NCI-H345 treated with DMSO at 0.1 percent for 48 hours (cell line): ENCODE results near the gene TSHZ2.
"Not testable (repeated sequence)": the region's sequence is repeated elsewhere in the genome, so short reads cannot be mapped to it uniquely, and the experiment has no call there.

Experiments
- DNase-seq: peaks from one replicate; lab custom pipeline; 2025; ENCODE audit not compliant: unreplicated experiment; lab: John Stamatoyannopoulos, UW

Gene TSHZ2

DNA sequence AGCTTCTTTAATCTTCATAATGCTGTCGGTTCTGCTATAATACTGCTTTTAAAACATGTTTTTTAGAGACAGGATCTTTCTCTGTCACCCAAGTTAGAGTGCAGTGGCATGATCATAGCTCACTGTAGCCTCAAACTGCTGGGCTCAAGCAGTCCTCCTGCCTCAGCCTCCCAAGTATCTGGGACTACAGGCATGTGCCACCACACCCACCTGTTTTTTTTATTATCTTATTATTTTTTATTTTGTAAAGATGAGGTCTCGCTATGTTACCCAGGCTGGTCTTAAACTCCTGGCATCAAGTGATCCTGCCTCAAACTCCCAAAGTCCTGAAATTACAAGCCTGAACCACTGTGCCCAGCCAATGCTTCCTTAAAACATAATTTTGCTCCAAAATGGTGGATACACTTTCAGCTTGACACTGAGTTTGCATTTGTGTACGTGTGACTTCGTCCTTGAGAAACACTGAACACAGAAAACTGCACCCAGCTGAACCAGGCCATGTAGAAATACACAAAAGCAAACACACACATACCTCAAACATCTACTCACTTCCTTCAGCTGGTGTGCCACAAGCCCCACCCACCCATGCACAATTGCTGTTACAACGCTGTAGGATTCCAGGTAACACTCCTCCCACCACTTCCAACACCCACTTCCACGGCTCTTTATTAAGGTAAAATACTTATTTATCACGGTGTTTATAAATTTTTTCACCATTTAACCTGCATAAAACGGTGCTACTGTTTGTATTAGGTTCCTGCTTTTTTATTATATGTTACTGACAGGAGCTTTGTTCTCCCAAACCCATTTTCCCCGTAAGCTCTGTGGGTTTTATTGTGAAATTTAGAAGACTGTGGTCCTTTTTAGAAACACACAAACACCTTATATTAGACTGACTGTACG is 109.1 kb downstream of the TSHZ2 start:
- DNase-seq: no peak

DNA sequence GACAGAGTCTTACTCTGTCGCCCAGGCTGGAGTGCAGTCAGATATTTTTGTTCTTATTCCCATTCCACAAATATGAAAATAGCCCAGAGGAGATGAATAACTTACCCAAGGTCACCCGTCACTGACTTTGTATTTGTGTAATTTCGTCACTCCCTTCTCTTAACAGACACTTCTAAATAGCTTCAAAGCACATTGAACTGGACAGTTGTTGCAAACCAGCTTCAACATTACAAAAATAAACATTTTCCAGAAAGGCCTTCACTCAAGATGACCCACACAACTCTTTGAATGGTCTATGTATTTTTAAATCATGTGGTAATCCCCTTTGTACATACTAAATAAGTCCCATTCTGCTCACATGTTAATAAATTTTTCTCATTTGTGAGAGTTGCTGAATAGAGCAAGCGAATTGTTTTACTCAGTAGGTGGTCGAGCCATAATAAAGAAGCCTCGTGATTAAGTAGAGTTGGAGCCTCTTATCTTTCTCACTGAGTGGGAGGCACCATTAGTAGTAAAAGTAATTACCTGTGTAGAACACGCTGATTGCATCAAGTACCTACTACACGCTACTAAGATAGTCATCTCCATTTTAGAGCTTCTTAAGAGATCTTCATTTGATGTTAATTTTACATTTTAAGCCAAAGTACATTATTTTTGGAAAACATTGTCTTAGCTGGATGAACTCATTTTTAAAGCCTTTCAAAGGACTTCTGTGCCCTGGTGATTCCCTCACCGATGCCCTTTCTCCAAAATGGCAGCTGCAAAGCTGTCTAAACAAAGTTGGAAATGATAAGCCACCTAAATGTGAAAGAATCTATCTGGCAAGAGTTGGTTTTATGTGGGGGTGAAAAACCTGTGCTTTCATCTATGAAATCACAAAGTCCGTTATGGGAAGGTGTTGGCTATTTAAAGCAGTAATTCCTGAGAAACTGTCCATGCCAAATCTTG is 110.0 kb downstream of the TSHZ2 start:
- DNase-seq: no peak

DNA sequence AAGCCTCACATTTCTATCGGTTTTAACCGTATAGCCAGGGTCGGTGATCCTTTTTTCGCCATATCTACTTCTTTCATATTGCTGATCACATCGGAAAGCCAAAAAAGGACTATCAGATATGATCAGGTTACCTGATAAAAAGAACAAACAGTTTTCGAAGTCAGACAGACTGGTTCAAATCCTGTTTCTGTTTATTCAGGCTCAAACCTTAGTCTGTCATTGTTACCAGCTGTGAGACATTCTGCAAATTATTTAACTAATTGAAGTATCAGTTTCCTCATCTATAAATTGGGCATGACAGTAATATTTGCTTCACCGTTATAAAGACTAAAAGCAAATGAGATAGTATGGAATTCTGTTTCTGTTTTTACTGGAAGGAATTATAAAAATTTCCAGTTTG is 111.3 kb downstream of the TSHZ2 start:
- no peak for DNase-seq

DNA sequence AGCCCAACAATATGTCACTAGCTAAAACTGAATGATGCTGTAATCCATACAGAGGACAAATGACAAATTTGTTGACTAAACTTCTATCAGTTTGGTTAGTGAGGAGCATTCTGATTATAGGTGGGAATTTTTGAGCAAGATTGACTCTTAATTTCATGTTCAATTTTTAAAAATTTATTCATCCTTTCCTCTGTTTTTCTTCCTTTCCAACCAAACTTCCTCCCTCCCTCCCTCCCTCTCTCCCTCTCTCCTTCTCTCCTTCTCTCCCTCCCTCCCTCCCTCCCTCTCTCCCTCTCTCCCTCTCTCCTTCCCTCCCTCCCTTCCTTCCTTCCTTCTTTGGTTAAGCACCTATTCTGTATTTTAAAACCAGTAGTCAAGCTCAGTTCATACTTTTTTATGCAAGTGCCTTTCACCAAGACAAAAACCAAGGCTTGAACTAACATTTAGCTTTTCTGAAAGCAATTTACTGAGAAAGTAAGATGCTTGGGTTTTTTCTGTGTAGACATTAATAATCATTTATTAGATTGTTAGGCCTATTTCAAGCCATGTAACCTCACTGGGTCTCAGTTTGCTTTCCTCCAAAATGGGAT is 112.3 kb downstream of the TSHZ2 start:
- no peak for DNase-seq

DNA sequence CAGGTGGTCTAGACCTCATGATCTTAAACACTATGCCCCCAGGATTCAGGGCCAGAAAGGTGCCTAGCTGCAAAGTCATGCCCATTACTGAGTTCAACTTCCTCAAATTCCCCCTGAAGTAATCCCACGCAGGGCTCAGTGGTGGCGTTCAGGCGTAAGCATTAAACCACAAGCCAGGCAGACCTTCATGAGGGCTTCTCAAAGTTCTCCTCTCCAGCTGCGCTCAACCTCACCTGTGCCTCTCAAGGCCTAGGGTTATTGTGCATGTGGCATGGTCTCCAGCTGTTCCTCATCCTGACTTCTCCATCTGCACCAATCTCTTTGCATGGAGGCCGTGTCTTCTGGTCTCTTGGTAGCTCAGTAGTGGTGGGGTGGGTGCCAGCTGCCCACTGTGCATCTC is 113.6 kb downstream of the TSHZ2 start:
- no peak for DNase-seq

DNA sequence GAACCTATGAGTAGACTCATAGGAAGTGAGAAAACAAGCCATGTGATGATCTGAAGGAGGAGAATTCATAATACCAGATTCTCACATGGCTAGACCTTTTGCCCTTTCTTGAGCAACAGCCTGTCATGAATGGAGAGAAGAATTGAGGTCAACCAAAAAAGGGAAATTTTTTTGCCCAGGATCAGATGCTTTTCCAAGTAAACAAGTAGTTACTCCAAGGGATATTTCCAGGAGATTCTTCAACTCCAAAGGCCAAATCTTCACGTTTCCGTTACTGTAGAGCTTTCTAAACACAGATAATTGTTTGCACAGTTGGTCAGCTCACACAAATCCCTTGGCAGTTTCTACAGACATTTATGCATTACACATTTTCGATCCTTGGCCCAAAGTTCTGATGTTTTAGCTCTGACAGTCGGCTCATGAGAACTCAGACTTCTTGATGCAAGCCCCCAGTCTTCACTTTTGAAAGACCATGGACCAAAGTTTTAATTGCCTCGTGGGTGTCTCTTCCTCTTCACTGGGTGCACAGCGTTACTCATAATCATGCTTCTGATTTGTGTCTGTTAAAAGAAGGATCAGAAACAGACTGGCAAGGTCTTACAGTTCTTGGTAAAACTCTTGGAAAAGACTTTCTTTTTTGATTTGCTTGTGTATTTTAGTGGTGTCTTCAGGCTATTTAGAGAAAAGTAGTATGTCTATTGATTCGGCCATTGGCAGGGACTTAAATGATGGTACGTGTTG is 115.0 kb downstream of the TSHZ2 start:
- no peak for DNase-seq

DNA sequence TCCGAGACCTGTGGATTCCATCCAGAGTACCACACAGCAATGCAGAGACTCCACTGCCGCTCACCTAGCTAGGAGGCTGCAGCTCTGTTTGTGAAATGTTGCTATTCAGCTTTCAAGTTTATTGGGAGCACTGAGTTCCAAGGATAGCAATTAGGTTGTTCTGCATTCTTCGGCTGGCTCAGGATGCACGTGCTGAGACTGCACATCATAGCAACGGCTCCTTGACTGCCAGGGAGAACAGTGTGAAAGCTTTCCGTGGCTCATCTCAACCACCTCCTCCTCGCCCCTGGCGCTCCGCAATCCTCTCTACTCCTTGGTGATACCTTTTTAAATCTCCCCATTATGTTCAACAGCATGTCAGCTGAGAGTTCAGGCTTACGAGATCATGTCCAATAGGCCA is 116.6 kb downstream of the TSHZ2 start:
- no peak for DNase-seq

DNA sequence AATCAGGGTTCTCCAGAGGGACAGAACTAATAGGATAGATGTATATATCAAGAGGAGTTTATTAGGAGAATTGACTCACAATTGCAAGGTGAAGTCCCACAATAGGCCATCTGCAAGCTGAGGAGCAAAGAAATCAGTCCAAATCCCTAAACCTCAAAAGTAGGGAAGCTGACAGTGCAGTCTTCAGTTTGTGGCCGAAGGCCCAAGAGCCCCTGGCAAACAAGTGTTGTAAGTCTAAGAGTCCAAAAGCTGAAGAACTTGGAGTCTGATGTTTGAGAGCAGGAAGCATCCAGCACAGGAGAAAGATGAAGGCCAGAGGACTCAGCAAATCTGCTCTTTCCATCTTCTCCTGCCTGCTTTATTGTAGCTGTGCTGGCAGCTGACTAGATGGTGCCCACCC is 117.7 kb downstream of the TSHZ2 start:
- not testable (repeated sequence) for DNase-seq

DNA sequence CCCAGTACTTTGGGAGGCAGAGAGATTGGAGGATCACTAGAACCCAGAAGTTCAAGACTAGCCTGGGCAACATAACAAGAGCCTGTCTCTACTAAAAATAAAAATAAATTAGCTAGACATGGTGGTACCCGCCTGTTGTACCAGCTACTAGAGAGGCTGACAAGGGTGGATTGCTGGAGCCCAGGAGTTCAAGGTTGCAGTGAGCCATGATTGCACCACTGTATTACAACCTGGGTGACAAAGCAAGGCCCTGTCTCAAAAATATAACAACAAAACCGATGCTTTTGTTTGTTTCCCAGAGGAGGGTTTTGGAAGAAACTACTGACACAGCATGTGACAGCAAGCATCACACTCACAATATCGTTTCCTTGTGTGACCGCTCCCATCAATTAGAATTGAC is 119.6 kb downstream of the TSHZ2 start:
- no peak for DNase-seq

DNA sequence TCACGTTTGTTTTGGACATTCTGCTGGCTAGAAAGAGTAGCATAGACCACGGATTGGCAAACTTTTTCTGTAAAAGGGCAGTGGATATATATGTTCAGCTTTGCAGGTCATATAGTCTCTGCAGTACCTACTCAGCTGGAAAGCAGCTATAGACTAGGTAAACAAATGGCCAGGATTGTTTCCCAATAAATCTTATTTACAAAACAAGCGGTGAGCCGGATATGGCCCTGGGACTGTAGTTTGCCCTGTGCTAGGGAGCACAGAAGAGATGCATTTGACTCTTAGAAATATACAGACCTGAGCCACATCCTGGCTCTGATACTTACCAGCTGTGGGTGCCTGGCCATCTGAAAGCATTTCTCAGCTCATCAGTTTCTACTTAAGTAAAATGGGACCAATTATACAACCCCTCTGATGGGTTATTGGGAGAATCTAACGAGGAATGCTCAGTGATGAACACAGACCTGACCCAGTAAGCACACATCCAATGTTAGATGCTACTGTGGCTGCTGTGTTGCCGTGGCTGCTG is 120.7 kb downstream of the TSHZ2 start:
- DNase-seq: no peak

DNA sequence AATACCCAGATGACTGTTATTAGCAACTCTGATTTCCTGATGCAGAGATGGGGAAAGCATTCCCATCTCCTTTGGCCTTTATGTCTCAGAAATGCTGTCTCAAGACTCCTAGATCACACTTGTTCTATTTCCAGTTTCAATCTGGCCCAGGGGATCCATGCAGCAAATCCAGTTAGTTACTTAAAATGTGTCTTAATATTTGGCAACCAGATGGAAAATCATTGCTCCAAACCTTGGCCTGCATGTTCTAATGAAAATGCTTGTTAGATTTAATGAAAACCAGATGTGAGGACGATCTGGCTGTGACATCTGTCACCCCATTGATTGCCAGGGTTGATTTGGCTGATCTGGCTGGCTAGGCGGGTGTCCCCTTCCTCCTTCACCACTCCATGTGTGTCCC is 125.2 kb downstream of the TSHZ2 start:
- no peak for DNase-seq

DNA sequence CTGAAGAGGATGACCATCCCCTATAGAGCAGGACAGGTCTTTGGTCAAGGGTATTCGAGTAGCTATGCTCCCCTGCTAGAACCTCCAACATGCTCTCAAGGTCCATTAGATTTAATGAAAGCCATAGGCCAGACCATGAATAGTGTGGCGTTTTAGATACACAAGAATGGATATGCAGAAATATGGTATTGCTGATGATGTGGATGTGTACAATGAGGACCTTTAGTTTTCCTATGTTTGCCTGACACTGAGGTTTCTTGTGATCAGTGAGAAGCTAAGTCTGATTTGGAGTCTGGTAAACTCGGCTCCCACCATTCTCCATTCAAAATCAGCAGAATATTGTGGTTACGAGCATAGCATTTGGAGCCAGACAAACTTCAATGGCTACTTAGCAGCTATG is 125.6 kb downstream of the TSHZ2 start:
- no peak for DNase-seq

DNA sequence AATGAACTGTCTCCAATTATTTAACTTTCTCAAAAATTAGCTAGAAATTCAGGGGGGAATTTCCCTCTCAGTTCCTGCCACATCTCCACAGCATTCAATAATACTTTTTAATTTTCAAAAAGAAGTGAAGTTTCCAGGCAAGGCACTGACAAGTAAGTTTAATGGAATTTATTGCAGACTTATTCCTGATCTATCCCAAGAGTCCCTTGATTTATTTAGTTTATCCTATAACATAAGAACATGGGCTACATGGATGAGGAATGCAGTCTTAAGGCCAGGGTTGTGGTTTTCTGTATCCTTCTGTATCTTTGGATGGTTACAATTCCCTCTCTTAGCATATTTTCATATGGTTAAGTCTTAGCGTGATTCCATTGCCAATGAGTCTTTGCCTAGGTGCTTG is 126.5 kb downstream of the TSHZ2 start:
- DNase-seq: no peak

DNA sequence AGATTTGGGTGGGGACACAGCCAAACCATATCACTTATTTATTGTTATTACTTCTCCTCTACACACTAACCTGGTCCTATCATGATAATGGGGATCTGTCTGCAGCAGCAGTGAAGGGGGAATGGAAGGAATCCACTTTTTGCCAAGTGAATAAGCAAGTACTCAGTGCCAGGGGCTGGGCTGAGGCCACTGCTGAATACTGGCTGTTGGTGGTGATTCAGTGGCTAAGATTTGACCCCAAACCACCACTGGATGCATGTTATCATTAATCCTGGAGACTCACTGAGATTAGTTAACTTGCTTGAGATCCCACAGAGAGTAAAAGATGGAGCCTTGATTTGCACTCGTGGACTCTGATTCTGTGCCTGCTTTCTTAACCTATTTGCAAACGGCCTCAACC is 127.7 kb downstream of the TSHZ2 start:
- no peak for DNase-seq

DNA sequence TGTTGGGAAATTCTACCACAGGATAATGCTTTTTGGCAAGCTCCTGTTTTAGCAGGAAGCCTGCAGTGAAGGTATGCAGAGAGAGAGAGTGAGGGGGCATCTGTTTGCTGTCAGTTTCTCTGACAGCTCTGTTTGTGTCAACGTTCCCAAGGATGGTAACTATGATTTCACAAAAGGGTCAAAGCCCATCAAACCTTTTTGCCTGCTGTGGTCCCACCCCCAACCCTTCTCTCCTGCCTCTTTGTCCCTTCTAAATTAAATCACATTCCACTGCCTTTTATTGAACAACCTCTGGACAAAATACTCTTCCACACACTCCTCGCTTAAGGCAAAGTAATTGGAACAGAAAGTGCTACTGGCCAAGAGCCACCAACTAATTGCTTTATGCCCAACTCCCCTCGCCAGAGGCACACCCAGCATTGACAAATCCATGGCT is 128.3 kb downstream of the TSHZ2 start:
- no peak for DNase-seq

DNA sequence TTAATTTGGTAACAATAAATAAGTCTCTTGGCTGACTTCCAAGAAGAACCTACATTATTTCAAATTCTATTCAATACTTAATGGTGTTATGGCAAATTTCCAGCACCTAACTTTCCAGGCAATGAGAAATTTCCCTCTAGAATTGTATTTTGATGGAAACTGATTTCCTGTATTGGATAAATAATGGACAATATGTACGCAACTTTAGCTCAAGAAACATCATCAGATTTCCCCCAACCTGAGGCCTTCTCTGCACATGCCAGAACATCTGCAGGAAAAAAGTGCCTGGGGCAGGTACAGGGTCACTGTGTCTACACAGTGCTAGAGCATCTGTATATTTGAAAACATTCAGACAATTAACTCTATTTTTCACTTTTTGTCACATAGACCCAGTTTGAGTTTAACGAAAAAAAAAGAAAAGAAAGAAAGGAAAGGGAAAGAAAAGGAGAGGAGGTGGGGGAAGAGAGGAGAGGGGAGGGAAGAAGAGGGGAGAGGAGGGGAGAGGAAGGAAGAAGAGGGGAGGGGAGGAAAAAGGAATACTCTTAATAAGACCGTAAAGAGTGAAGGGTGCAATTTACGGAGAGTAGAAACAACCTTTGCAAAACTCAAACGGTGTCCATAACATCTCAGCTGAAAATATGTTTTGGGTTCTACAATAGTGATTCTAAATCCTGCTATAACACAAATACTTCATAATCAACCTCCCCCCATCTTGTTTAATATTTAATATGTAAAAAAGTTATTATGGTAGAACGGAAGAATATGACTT is 130.0 kb downstream of the TSHZ2 start:
- DNase-seq: no peak

DNA sequence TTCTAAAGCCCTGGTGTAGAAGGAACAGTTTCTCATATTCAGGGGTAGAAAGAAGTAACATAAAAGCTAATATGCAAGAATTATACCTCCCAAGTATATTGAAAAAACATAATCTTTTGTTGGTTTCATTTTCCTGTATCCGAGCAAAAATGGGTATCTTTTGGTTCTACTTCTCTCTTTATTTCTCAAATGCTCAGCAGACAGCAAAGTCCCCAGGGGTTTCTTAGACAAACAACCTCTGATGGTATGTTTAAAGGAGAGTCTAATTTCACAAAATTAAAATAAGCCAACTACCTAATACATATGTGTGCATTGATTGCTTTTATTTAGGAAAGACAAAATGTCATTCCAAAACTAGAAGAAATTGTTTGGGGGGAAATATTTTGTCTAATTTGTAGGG is 131.0 kb downstream of the TSHZ2 start:
- DNase-seq: no peak

DNA sequence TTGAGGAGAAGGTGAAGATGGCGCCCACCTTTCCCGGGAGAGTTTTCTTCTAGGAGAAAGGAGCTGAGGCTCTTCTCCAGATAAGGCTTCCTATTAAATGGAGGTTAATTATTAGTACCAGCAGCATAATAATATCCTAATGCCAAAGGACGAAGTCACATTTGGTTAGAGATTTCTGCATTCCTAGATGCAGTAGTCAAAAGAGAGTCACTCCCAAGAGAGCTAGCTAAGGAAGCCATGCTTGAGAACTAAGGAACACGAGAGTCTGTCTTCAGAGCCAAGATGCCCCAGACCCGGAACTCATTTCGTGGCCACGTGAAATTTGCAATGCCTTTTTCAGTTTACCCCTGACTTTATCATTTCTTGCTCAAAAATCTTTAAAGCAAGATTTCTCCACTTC is 132.7 kb downstream of the TSHZ2 start:
- no peak for DNase-seq

DNA sequence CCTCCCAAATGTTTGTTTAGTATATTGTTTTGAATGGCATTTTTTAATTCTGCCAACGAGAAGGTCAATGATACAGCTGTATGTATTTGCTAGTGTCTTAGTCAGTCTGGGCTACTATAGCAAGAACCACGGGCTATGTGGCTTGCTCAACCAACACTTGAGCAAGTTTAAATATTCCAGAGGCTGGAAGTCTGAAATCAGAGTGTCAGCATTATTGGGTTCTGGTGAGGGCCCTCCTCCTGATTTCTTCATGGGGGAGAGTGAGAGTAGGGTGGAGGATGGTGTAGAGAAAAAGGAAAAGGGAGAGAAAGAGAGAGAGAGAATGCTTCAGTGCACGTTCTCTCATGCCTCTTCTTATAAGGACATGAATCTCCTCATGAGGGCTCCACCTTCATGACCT is 144.6 kb downstream of the TSHZ2 start:
- no peak for DNase-seq

DNA sequence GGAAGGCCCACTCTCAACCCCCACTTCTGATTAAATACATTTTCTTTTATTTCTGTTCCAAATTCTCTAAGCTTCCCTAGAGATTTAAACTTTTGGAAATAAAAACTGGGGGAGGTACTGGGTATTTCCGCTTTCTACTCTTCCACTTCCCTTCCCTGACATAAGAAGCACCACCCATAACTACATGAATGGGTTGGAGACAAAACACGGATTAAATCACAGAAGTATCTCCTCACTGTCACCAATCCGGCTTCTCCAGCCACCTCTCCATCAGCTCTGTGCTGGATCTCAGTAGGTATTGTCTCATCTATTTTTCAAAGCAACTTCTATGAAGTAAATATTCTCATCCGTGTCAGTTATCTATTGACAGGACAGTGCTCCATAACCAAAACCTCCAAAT is 150.7 kb downstream of the TSHZ2 start:
- DNase-seq: no peak
